ENCODE data around the gene FYTTD1. TPM values are rescaled to one million over a fixed set of nuclear protein-coding genes. Genes with fewer than 3 reads are reported as not detected.

FYTTD1 gene
- total RNA-seq, 4 donors from 2014 or later, result 18.3 to 94.6 (median 33.6) TPM

DNA sequence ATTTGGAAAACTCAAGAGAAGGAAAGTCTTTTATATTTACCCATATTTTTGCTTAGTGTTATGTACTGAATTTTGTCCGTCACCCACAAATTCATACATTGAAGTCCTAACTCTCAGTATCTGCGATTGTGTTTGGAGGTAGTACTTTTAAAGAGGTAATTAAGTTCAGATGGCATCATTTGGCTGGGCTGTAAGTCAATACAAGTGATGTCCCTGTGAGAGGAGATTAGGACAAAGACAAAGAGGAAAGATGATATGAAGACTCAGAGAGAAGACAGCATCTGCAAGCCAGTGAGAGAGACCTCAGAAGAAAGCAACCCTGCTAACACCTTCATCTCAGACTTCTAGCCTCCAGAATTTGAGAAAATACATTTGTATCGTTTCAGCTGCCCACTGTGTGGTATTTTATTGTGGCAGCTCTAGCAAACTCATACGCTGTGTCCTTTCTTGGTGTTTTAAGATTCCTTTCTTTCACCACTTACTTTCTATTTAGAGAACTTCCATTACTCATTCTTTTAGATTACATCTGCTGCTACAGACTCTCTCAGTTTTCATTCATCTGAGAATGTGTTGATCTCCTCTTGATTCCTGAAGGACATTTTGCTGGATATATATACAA lies 58.4 kb downstream of the FYTTD1 start:
- no peaks in the 10 kb centered on the region for H3K9me3 ChIP-seq
- TF ChIP-seq POLR2A (IDR thresholded peaks at IDR 0.05), result no peak
- TF ChIP-seq POLR2AphosphoS5 (IDR thresholded peaks at IDR 0.05), result no peak
- TF ChIP-seq, protein P1, sequence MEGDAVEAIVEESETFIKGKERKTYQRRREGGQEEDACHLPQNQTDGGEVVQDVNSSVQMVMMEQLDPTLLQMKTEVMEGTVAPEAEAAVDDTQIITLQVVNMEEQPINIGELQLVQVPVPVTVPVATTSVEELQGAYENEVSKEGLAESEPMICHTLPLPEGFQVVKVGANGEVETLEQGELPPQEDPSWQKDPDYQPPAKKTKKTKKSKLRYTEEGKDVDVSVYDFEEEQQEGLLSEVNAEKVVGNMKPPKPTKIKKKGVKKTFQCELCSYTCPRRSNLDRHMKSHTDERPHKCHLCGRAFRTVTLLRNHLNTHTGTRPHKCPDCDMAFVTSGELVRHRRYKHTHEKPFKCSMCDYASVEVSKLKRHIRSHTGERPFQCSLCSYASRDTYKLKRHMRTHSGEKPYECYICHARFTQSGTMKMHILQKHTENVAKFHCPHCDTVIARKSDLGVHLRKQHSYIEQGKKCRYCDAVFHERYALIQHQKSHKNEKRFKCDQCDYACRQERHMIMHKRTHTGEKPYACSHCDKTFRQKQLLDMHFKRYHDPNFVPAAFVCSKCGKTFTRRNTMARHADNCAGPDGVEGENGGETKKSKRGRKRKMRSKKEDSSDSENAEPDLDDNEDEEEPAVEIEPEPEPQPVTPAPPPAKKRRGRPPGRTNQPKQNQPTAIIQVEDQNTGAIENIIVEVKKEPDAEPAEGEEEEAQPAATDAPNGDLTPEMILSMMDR (IDR thresholded peaks at IDR 0.05), result no peak
- TF ChIP-seq EP300 (IDR thresholded peaks at IDR 0.05; ENCODE audit: low read depth), result no peak
- H3K27ac ChIP-seq, result peak overlapping the region; percentile 35 to 72 (median 58)
- no peaks in the 10 kb centered on the region for H3K27me3 ChIP-seq
- intact Hi-C loops (cut with DNase I; ENCODE audit: low total_unique reads) (no loop called here), in situ Hi-C loops (cut with MboI; ENCODE audit: low pct_ligation_motif_present in 1 of 4, low pct_unique_long_range_greater_than_20kb in 1 of 4, low sequenced_read_pairs in 3 of 4) (no loop called here)
- 82 to 84% methylated on average over 4 of the region's 4 CpGs for WGBS, 2 donors (ENCODE audit: low coverage in 1 of 2)
- H3K4me1 ChIP-seq, result peaks cover 4 to 36% (median 14%) of the 10 kb centered on the region in 4 donors
- DNase-seq, result no peak
- H3K36me3 ChIP-seq, result no peaks in the 10 kb centered on the region
- H3K4me3 ChIP-seq, result no peak overlapping the region

GRCh38 chr3:197809356-197810020 lies 59.8 kb downstream of the FYTTD1 start:
- Histone ChIP-seq H3K9me3 (no peaks in the 10 kb centered on the region), H3K27me3 (no peaks in the 10 kb centered on the region), H3K36me3 (no peaks in the 10 kb centered on the region), H3K27ac (peak overlapping the region; percentile 35 to 72 (median 58)), H3K4me3 (no peak overlapping the region), H3K4me1 (peaks cover 4 to 35% (median 14%) of the 10 kb centered on the region in 4 donors)
- WGBS, 2 donors (ENCODE audit: low coverage in 1 of 2), result 44 to 50% methylated on average over 2 of the region's 2 CpGs
- no peak for DNase-seq
- TF ChIP-seq, protein P1 (IDR thresholded peaks at IDR 0.05), result no peak
- no peak for TF ChIP-seq POLR2AphosphoS5 (IDR thresholded peaks at IDR 0.05)
- TF ChIP-seq POLR2A (IDR thresholded peaks at IDR 0.05), result no peak
- TF ChIP-seq EP300 (IDR thresholded peaks at IDR 0.05; ENCODE audit: low read depth), result no peak
- in situ Hi-C loops (cut with MboI; ENCODE audit: low pct_ligation_motif_present in 1 of 4, low pct_unique_long_range_greater_than_20kb in 1 of 4, low sequenced_read_pairs in 3 of 4) (no loop called here), intact Hi-C loops (cut with DNase I; ENCODE audit: low total_unique reads) (no loop called here)

DNA sequence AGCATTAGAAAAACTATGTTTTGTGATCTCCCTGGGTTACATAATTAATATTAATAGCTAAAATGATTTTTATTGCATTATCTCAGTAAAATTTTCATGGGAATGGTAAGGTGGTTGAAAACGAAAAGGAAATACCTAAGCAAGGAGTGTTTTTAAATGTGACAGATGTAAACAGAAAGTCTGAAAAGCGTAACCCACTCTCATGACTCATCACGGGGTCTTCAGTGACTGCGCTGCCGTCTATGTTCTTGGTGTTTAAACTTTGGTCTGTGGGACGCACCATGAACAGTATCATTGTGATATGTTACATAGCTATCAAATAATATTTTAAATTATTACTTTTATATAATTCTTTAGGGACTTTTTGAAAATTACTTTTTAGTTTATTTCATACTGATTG lies 61.2 kb downstream of the FYTTD1 start:
- peaks cover 4 to 34% (median 14%) of the 10 kb centered on the region in 4 donors for H3K4me1 ChIP-seq
- no peaks in the 10 kb centered on the region for H3K9me3 ChIP-seq
- no peak overlapping the region for H3K4me3 ChIP-seq
- H3K27ac ChIP-seq, result peak overlapping the region in 2 of 4 donors; percentile 58 to 72
- in situ Hi-C loops (cut with MboI; ENCODE audit: low pct_ligation_motif_present in 1 of 4, low pct_unique_long_range_greater_than_20kb in 1 of 4, low sequenced_read_pairs in 3 of 4) (no loop called here), intact Hi-C loops (cut with DNase I; ENCODE audit: low total_unique reads) (no loop called here)
- WGBS, 2 donors (ENCODE audit: low coverage in 1 of 2), result 84 to 89% methylated on average over 6 of the region's 6 CpGs
- DNase-seq, result no peak
- H3K27me3 ChIP-seq, result no peaks in the 10 kb centered on the region
- H3K36me3 ChIP-seq, result no peaks in the 10 kb centered on the region
- TF ChIP-seq POLR2AphosphoS5 (IDR thresholded peaks at IDR 0.05), result no peak
- TF ChIP-seq, protein P1 (IDR thresholded peaks at IDR 0.05), result no peak
- TF ChIP-seq POLR2A (IDR thresholded peaks at IDR 0.05), result no peak
- TF ChIP-seq EP300 (IDR thresholded peaks at IDR 0.05; ENCODE audit: low read depth), result no peak

DNA sequence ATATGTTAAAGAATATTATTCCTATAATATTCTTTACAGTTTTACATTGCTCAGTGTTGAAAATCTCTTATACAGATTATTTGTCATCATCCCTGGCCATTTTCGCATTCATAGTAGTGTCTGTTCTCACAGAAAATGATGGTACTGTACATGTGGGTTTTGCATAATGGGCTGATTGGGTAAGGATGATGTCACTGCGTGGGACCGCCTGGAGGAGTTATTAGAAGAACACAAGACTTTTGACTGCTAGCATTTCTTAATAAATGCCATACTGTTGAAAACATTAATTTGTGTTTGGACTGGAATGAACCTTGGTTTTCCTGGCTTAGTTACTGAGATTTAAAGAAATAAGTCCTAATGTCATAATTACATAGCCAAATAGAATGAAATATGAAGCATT lies 61.7 kb downstream of the FYTTD1 start:
- Histone ChIP-seq H3K9me3 (no peaks in the 10 kb centered on the region), H3K36me3 (no peaks in the 10 kb centered on the region), H3K4me1 (peaks cover 4 to 30% (median 14%) of the 10 kb centered on the region in 4 donors), H3K27me3 (no peaks in the 10 kb centered on the region), H3K27ac (peak overlapping the region; percentile 2 to 72 (median 20)), H3K4me3 (no peak overlapping the region)
- WGBS, 2 donors (ENCODE audit: low coverage in 1 of 2), result 70 to 96% methylated on average over 3 of the region's 3 CpGs
- TF ChIP-seq POLR2AphosphoS5 (IDR thresholded peaks at IDR 0.05), result peak in 1 of 3 donors; percentile 24
- TF ChIP-seq EP300 (IDR thresholded peaks at IDR 0.05; ENCODE audit: low read depth), result no peak
- intact Hi-C loops (cut with DNase I; ENCODE audit: low total_unique reads) (no loop called here), in situ Hi-C loops (cut with MboI; ENCODE audit: low pct_ligation_motif_present in 1 of 4, low pct_unique_long_range_greater_than_20kb in 1 of 4, low sequenced_read_pairs in 3 of 4) (no loop called here)
- no peak for DNase-seq
